Endothelial cell of umbilical vein (primary cell): ENCODE results near the gene NCAPG. TPM values are rescaled to one million over a fixed set of nuclear protein-coding genes. Genes with fewer than 3 reads are reported as not detected.

Experiments used
- BruUV-seq: library from RNA; stranded (reverse); fragments of 400-500 nt; replicated peaks from 2 replicates; lab custom pipeline; 2021; lab: Mats Ljungman, UMichigan
- CTCF ChIA-PET: fragments of 300-600, 350-600 bp; sonication (Branson Sonifier 250); formaldehyde crosslinking; loops from one replicate; lab custom pipeline; 2021; ENCODE audit warnings: antibody characterized with exemption, inconsistent platforms; lab: Charles Lee
- POLR2A ChIA-PET: fragments of 300-600, 350-600 bp; sonication (Branson Sonifier 250); formaldehyde crosslinking; loops from one replicate; lab custom pipeline; 2021; ENCODE audit warnings: antibody characterized with exemption, inconsistent platforms; lab: Charles Lee
- DNase-seq: peaks from one replicate; pipeline ENCODE4 v3.0.0-alpha.2; 2011; ENCODE audit warnings: low read depth, low spot score
- FAIRE-seq: peaks from 2 replicates; lab custom pipeline; 2011; peaks lifted over from hg19 to GRCh38; lab: Jason Lieb, UNC
- H2AFZ ChIP-seq: 2 replicates; pipeline ENCODE4 v1.6.0; 2012; ENCODE audit warnings: low read depth, low read length, control low read depth, inconsistent platforms
- H3K27ac ChIP-seq: 2 replicates; pipeline ENCODE4 v1.5.1; 2011; ENCODE audit warnings: low read depth, mild to moderate bottlenecking, control low read depth, low read length, moderate library complexity; ENCODE audit not compliant: insufficient read depth
- H3K27me3 ChIP-seq, 2 experiments: 2 replicates each; pipeline versions ENCODE4 v1.6.0 to v1.6.1; 2011; ENCODE audit warnings: low read length in 2 of 2, mixed read lengths in 1 of 2; ENCODE audit not compliant: control insufficient read depth in 2 of 2, insufficient read depth in 2 of 2
- H3K36me3 ChIP-seq, 2 experiments: 2 replicates in 1 of 2; 3 replicates in 1 of 2; pipeline ENCODE4 v1.5.1; 2011; ENCODE audit warnings: low read length in 2 of 2, mild to moderate bottlenecking in 1 of 2, moderate library complexity in 1 of 2; ENCODE audit not compliant: control insufficient read depth in 2 of 2, insufficient read depth in 2 of 2; ENCODE audit errors: extremely low read depth in 1 of 2
- H3K4me1 ChIP-seq: 3 replicates; pipeline ENCODE4 v1.5.1; 2011; ENCODE audit warnings: mild to moderate bottlenecking, low read length; ENCODE audit not compliant: control insufficient read depth, insufficient read depth; ENCODE audit errors: extremely low read depth
- H3K4me2 ChIP-seq: 2 replicates; pipeline ENCODE4 v1.6.1; 2011; ENCODE audit warnings: low read length, control low read depth, mixed read lengths; ENCODE audit not compliant: insufficient read depth
- H3K4me3 ChIP-seq, 3 experiments: fragments of 200-600 bp in 1 of 3; sonication (generic), shearing (Covaris generic) in 1 of 3; replicated peaks in 1 of 3; 2 replicates each; pipeline ENCODE4 v1.5.1; 2011 to 2016; ENCODE audit warnings: control low read depth in 3 of 3, low read length in 3 of 3, mild to moderate bottlenecking in 2 of 3, inconsistent platforms in 1 of 3, low read depth in 1 of 3, moderate library complexity in 1 of 3; ENCODE audit not compliant: insufficient read depth in 1 of 3
- H3K79me2 ChIP-seq: 2 replicates; pipeline ENCODE4 v1.6.0; 2012; ENCODE audit warnings: low read length, inconsistent platforms; ENCODE audit not compliant: control insufficient read depth, insufficient read depth
- H3K9ac ChIP-seq: replicated peaks from 2 replicates; pipeline ENCODE3; 2011; ENCODE audit warnings: low read length, control low read depth; ENCODE audit not compliant: insufficient read depth; ENCODE audit errors: extremely low read depth
- H3K9me1 ChIP-seq: replicated peaks from 3 replicates; pipeline ENCODE4 v1.6.0; 2011; ENCODE audit warnings: mild to moderate bottlenecking, low read length; ENCODE audit not compliant: control insufficient read depth, insufficient read depth; ENCODE audit errors: extremely low read depth
- H3K9me3 ChIP-seq: replicated peaks from 2 replicates; pipeline ENCODE4 v1.5.1; 2012; ENCODE audit warnings: low read length, inconsistent platforms; ENCODE audit not compliant: control insufficient read depth, insufficient read depth
- H4K20me1 ChIP-seq: replicated peaks from 2 replicates; pipeline ENCODE3; 2011; ENCODE audit warnings: mild to moderate bottlenecking, low read length; ENCODE audit not compliant: control insufficient read depth, insufficient read depth; ENCODE audit errors: extremely low read depth
- CTCF ChIP-seq, 2 donors: IDR thresholded peaks; 1 replicate in 1 of 2; 2 replicates in 1 of 2; pipeline ENCODE4 v1.5.1; 2011; ENCODE audit warnings: low read length in 2 of 2, mild to moderate bottlenecking in 2 of 2, moderate library complexity in 2 of 2, control low read depth in 1 of 2, inconsistent platforms in 1 of 2, low read depth in 1 of 2; ENCODE audit not compliant: insufficient read depth in 1 of 2; ENCODE audit errors: extremely low read depth in 1 of 2
- EZH2 ChIP-seq: IDR thresholded peaks from 2 replicates; pipeline ENCODE4 v1.6.1; 2012; ENCODE audit warnings: borderline replicate concordance, low read depth, mild to moderate bottlenecking, moderate library complexity, low read length, inconsistent platforms; ENCODE audit not compliant: severe bottlenecking
- FOS ChIP-seq: IDR thresholded peaks from 2 replicates; pipeline ENCODE4 v1.6.1; 2011; ENCODE audit warnings: mild to moderate bottlenecking, low read length, moderate library complexity, borderline replicate concordance; ENCODE audit not compliant: insufficient read depth
- GATA2 ChIP-seq: IDR thresholded peaks from 2 replicates; pipeline ENCODE4 v1.7.0; 2011; ENCODE audit warnings: low read depth, mild to moderate bottlenecking, moderate library complexity, mixed read lengths, low read length; ENCODE audit not compliant: insufficient read length, insufficient read depth
- JUN ChIP-seq: IDR thresholded peaks from 2 replicates; pipeline ENCODE4 v1.6.1; 2011; ENCODE audit warnings: borderline replicate concordance, low read depth; ENCODE audit not compliant: insufficient read length, insufficient read depth
- MAX ChIP-seq: IDR thresholded peaks from 2 replicates; pipeline ENCODE4 v1.6.1; 2011; ENCODE audit not compliant: insufficient read depth, insufficient read length
- MYC ChIP-seq: IDR thresholded peaks from one replicate; pipeline ENCODE4 v1.6.1; 2011; ENCODE audit warnings: mild to moderate bottlenecking, low read depth, low read length
- POLR2A ChIP-seq: IDR thresholded peaks from 2 replicates; pipeline ENCODE4 v1.6.1; 2012; ENCODE audit warnings: low read depth, mild to moderate bottlenecking, control low read depth, low read length
- POLR2AphosphoS5 ChIP-seq: IDR thresholded peaks from 2 replicates; pipeline ENCODE4 v1.6.1; 2012; ENCODE audit warnings: low read depth, mild to moderate bottlenecking, control low read depth, low read length, moderate library complexity; ENCODE audit not compliant: insufficient read depth
- dilution Hi-C: fragments of 300-500 bp; cut with MboI; formaldehyde crosslinking; loops from one replicate; pipeline ENCODE4 v1.15.0; 2019; ENCODE audit warnings: low sequenced_read_pairs; ENCODE audit not compliant: extremely low pct_ligation_motif_present
- intact Hi-C: fragments of 100-400 bp; cut with micrococcal nuclease; formaldehyde crosslinking; loops from one replicate; pipeline ENCODE4 v1.10.0; 2022
- polyA plus RNA-seq, 4 experiments: library from polyadenylated mRNA; depleted of rRNA in 3 of 4; stranded (reverse) in 3 of 4; unstranded in 1 of 4; fragments of >200 nt; gene quantifications; 2 replicates each; pipeline versions ENCODE4 v1.2.1 to v1.2.3, GENCODE V29; 2011 to 2012; ENCODE audit warnings: missing spikeins in 1 of 4
- total RNA-seq: library from RNA; stranded (reverse); gene quantifications from 2 replicates; pipeline ENCODE4 v1.2.3, GENCODE V29; 2021

Gene NCAPG
- total and polyA plus RNA-seq, 2 donors (not counting 3 experiments of a cell fraction or from before 2014, with no cell fraction given): 11.6 to 66.4 TPM

GRCh38 chr4:17788956-17789355, 21.8 kb upstream of the NCAPG start:
- DNase-seq: no peak
- Histone ChIP-seq H3K27ac (no peak overlapping the region), H3K9ac (no peak overlapping the region)

More at GRCh38 chr4:17788956-17789355, 21.8 kb upstream of the NCAPG start:
- no peak for FAIRE-seq
- ChIA-PET CTCF (no interaction called here), POLR2A (no interaction called here)
- no peaks in the 10 kb centered on the region for H4K20me1 ChIP-seq
- H3K9me1 ChIP-seq: no peaks in the 10 kb centered on the region
- H3K79me2 ChIP-seq: no peaks in the 10 kb centered on the region
- H3K9me3 ChIP-seq: no peaks in the 10 kb centered on the region
- no peak overlapping the region for H2AFZ ChIP-seq
- TF ChIP-seq CTCF (IDR thresholded peaks at IDR 0.05; ENCODE audit: extremely low read depth in 1 of 2, insufficient read depth in 1 of 2, low read depth in 1 of 2, low read length in 2 of 2): no peak
- no peak for TF ChIP-seq POLR2A
- no peak for TF ChIP-seq MAX
- TF ChIP-seq EZH2: no peak
- TF ChIP-seq POLR2AphosphoS5: no peak
- TF ChIP-seq JUN: no peak
- no peak for TF ChIP-seq MYC
- TF ChIP-seq GATA2: no peak
- no peak for TF ChIP-seq FOS
- no peaks in the 10 kb centered on the region for H3K36me3 ChIP-seq
- H3K4me2 ChIP-seq: no peak overlapping the region
- BruUV-seq: no TSS peak
- H3K4me3 ChIP-seq: no peak overlapping the region
- dilution Hi-C loops (no loop called here), intact Hi-C loops (no loop called here)
- H3K4me1 ChIP-seq: no peaks in the 10 kb centered on the region
- H3K27me3 ChIP-seq: no peaks in the 10 kb centered on the region
